ENCODE data around the gene KCNE3.

DNA sequence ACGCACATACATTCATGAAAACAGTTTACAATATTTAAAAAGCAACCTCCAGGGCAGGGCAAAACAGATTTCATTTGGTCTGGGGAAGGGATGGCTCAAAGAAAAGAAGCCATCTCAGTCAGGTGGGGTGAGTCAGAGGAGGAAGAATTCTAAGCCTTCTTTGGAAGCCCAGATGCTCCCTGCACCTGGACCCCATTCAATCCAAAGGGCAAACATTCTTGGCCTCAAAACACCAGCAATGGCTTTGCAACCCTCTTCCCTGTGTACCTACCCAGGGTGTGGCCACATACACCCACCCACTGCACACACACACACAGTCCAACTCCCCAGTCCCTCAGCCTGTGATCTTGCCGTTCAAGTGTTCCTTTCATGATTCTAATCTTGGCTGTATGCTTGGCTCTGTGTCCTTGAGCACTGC, 2.0 kb downstream of the KCNE3 start:
- TF ChIP-seq POLR2AphosphoS5 (IDR thresholded peaks at IDR 0.05; ENCODE audit: low read depth, low read length) (no peak), SIN3A (IDR thresholded peaks at IDR 0.05; ENCODE audit: borderline replicate concordance, insufficient read depth, low read length) (no peak), TAF1 (IDR thresholded peaks at IDR 0.05; ENCODE audit: borderline replicate concordance, insufficient read depth, low read length) (no peak)
- TF ChIP-seq, protein P1, sequence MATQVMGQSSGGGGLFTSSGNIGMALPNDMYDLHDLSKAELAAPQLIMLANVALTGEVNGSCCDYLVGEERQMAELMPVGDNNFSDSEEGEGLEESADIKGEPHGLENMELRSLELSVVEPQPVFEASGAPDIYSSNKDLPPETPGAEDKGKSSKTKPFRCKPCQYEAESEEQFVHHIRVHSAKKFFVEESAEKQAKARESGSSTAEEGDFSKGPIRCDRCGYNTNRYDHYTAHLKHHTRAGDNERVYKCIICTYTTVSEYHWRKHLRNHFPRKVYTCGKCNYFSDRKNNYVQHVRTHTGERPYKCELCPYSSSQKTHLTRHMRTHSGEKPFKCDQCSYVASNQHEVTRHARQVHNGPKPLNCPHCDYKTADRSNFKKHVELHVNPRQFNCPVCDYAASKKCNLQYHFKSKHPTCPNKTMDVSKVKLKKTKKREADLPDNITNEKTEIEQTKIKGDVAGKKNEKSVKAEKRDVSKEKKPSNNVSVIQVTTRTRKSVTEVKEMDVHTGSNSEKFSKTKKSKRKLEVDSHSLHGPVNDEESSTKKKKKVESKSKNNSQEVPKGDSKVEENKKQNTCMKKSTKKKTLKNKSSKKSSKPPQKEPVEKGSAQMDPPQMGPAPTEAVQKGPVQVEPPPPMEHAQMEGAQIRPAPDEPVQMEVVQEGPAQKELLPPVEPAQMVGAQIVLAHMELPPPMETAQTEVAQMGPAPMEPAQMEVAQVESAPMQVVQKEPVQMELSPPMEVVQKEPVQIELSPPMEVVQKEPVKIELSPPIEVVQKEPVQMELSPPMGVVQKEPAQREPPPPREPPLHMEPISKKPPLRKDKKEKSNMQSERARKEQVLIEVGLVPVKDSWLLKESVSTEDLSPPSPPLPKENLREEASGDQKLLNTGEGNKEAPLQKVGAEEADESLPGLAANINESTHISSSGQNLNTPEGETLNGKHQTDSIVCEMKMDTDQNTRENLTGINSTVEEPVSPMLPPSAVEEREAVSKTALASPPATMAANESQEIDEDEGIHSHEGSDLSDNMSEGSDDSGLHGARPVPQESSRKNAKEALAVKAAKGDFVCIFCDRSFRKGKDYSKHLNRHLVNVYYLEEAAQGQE (IDR thresholded peaks at IDR 0.05; ENCODE audit: insufficient read depth in 1 of 2, low read depth in 2 of 2, low read length in 2 of 2): no peak

Data from PFSK-1 (cell line).